Left lung (tissue), 10 donors: ENCODE measurements around the gene PTBP3. TPM values are rescaled to one million over a fixed set of nuclear protein-coding genes. Genes with fewer than 3 reads are reported as not detected.

Experiments
- ATAC-seq: fragments of 200-7000 bp; cut with Tn5 transposase; one replicate; pipeline ENCODE4 v1.9.1; 2020; ENCODE audit warnings: moderate library complexity
- DNase-seq, 4 donors: peaks; one replicate each; pipeline ENCODE4 v3.0.0-alpha.2; 2013 to 2020
- H3K27ac ChIP-seq, 2 donors: fragments of 200-600 bp; sonication (generic) in 1 of 2; one replicate each; pipeline versions ENCODE4 v1.5.0 to v1.8.0; 2020 to 2021
- H3K27me3 ChIP-seq, 2 donors: fragments of 200-600 bp; sonication (generic) in 1 of 2; one replicate each; pipeline versions ENCODE4 v1.5.0 to v1.8.0; 2020 to 2021
- H3K36me3 ChIP-seq, 2 donors: fragments of 200-600 bp; sonication (generic) in 1 of 2; one replicate each; pipeline versions ENCODE4 v1.5.0 to v1.8.0; 2020 to 2021
- H3K4me1 ChIP-seq, 2 donors: fragments of 200-600 bp; one replicate each; pipeline ENCODE4 v1.8.0; 2021
- H3K4me3 ChIP-seq, 2 donors: fragments of 200-600 bp; sonication (generic) in 1 of 2; one replicate each; pipeline versions ENCODE4 v1.5.0 to v1.8.0; 2020 to 2021; ENCODE audit warnings: mild to moderate bottlenecking in 1 of 2
- H3K9me3 ChIP-seq, 2 donors: fragments of 200-600 bp; sonication (generic) in 1 of 2; one replicate each; pipeline versions ENCODE4 v1.5.0 to v1.8.0; 2020 to 2021
- intact Hi-C, 2 donors: fragments of 100-400 bp; cut with DNase I; formaldehyde crosslinking; loops; one replicate each; pipeline versions ENCODE4 v1.11.2 to v1.14.2; 2022
- polyA plus RNA-seq, 6 donors: library from polyadenylated mRNA; unstranded; fragments of 120-200 nt; gene quantifications; one replicate each; pipeline ENCODE4 v1.2.1, GENCODE V29; 2013; ENCODE audit not compliant: insufficient read length in 6 of 6
- total RNA-seq, 2 donors: library from RNA; stranded (reverse); fragmentation: NEBNext Ultra II Directional; extraction: Animal tissue kit (Norgen Biotek cat#: 25700); gene quantifications; one replicate each; pipeline ENCODE4 v1.2.1, GENCODE V29; 2021
- TF ChIP-seq, protein P1 (sequence below), 2 donors: fragments of 200-600 bp; sonication (generic) in 1 of 2; IDR thresholded peaks; one replicate each; pipeline versions ENCODE4 v1.5.0 to v1.8.0; 2021; ENCODE audit warnings: antibody characterized with exemption in 2 of 2
- donor health status: DM: no; HTN: yes; CAD: no.
- donor health status: DM: no; HTN: no; CAD: no.

The PTBP3 gene
- total and polyA plus RNA-seq, 8 donors: 38.9 to 97.0 (median 45.1) TPM

DNA sequence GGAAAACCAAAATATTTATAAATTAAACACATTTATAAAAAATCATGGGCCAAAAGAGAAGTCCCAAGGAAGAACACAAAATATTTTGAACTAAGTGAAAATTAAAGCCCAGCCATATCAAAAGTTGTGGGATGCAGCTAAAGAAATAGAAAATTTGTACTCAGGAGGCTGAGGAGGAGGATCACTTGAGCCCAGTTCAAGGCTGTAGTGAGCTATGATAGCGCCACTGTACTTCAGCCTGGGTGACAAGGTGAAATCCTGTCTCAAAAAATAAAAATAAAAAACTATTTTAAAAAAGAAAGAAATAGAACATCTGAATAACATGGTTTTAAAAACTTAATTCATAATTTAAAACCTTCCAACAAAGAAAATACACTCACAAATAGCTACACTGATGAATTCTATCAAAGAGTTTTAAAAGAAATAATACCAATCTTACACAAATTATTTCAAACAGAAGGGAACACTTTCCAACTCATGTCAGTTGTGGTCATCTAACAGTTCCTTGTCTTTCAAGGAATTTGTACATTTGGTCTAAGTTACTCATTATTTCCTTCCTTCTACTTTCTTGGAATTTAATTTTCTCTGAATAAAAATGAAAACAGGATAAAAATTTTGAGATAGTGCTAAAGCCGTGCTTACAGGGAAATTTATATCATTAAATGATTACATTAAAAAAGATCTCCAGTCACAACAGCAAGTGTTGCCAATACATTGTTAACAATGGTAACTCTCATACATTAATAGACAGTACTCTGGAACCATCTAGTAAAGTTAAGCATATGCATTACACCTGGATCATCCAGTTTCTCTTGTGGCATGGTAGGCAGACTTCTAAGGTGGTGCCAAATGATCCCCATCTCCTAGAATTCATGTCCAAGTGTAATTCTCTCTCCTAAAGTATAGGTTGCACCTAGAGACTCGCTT, 17.8 kb downstream of the PTBP3 start:
- TF ChIP-seq, protein P1, sequence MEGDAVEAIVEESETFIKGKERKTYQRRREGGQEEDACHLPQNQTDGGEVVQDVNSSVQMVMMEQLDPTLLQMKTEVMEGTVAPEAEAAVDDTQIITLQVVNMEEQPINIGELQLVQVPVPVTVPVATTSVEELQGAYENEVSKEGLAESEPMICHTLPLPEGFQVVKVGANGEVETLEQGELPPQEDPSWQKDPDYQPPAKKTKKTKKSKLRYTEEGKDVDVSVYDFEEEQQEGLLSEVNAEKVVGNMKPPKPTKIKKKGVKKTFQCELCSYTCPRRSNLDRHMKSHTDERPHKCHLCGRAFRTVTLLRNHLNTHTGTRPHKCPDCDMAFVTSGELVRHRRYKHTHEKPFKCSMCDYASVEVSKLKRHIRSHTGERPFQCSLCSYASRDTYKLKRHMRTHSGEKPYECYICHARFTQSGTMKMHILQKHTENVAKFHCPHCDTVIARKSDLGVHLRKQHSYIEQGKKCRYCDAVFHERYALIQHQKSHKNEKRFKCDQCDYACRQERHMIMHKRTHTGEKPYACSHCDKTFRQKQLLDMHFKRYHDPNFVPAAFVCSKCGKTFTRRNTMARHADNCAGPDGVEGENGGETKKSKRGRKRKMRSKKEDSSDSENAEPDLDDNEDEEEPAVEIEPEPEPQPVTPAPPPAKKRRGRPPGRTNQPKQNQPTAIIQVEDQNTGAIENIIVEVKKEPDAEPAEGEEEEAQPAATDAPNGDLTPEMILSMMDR (IDR thresholded peaks at IDR 0.05): no peak
- Histone ChIP-seq H3K27me3 (no peaks in the 10 kb centered on the region), H3K4me3 (no peak overlapping the region), H3K36me3 (no peaks in the 10 kb centered on the region), H3K27ac (peak overlapping the region in 1 of 2 donors; percentile 7), H3K4me1 (peaks cover 0 to 55% of the 10 kb centered on the region in 2 donors), H3K9me3 (no peaks in the 10 kb centered on the region)
- DNase-seq (no peak), ATAC-seq (no peak)
- intact Hi-C loops: no loop called here

DNA sequence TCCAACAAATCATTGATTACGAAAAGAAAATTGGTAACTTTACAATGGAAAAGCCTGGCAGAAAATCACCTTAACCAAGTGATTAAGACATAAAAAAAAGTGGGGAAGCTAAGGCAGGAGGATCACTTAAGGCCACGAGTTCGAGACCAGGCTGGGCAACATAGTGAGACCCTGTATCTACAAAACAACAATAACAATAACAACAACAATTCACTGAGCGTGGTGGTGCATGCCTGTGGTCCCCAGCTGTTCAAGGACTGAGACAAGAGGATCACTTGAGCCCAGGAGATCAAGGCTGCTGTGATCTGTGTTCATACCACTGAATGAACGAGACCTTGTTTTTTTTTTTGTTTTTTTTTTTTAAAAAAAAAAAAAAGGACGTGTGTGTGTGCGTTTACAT, 21.3 kb downstream of the PTBP3 start:
- intact Hi-C loops: no loop called here
- DNase-seq (no peak), ATAC-seq (no peak)
- Histone ChIP-seq H3K27ac (no peak overlapping the region), H3K27me3 (no peaks in the 10 kb centered on the region), H3K9me3 (no peaks in the 10 kb centered on the region), H3K4me1 (peaks cover 7 to 57% of the 10 kb centered on the region in 2 donors), H3K36me3 (no peaks in the 10 kb centered on the region), H3K4me3 (no peak overlapping the region)
- TF ChIP-seq, protein P1 (IDR thresholded peaks at IDR 0.05): no peak

DNA sequence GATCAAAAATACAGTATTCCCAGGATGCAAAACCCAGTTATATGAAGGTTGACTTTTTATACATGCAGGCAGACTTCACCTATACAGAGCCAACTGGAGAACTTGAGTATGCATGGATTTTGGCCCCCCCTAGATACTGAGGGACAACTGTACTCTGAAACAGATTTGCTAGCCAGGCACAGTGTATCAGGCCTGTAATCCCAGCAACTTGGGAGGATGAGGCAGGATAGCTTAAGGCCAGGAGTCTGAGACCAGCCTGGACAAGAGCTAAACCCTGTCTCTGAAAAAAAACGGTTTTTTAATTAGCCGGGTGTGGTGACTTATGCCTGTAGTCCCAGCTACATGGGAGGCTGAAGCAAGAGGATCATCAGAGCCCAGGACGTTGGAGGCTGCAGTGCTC, 21.9 kb downstream of the PTBP3 start:
- Histone ChIP-seq H3K4me3 (no peak overlapping the region), H3K27ac (no peak overlapping the region), H3K4me1 (peaks cover 7 to 51% of the 10 kb centered on the region in 2 donors), H3K9me3 (no peaks in the 10 kb centered on the region), H3K27me3 (no peaks in the 10 kb centered on the region), H3K36me3 (no peaks in the 10 kb centered on the region)
- intact Hi-C loops: no loop called here
- ATAC-seq: no peak
- TF ChIP-seq, protein P1 (IDR thresholded peaks at IDR 0.05): no peak
- no peak for DNase-seq

DNA sequence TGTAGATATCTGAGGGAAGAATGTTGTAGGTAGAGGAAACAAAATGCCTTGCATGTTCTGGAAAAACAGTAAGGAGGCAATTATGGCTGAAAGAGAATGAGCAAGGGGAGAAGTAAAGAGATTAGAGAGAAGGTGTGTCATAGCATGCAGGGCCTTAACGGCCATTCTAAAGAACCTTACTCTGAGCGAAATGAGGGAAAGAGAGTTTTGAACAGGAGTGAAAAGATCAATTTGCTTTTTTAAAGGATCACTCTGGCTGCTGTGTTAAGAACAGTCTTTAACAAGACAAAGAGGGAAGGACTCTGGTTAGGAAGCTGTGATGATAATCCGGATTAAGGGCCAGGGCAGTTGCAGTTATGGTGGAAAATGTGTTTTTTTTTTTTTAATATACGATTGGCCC, 22.6 kb downstream of the PTBP3 start:
- DNase-seq: no peak

DNA sequence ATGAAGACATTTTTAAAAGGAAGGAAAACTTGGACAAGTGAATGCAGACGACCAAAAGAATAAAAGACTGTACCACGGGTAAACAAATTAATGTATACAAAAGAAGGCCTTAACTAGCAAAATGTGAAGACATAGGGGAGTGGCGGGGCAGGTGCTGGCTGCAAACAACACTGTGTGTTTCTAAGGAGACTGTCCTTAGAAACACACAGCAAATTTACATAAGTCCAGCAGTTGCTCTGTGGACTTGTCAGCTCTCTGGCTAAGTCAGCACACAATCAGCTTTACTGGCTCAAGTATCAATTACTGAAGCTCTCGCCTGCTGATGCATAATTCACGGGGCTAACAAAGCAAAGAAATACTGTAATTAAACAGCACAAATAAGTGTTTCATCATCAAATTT, 24.8 kb downstream of the PTBP3 start:
- no peaks in the 10 kb centered on the region for H3K9me3 ChIP-seq
- H3K4me1 ChIP-seq: peaks cover 11 to 21% of the 10 kb centered on the region in 2 donors
- no peak overlapping the region for H3K4me3 ChIP-seq
- TF ChIP-seq, protein P1 (IDR thresholded peaks at IDR 0.05): no peak
- no peak overlapping the region for H3K27ac ChIP-seq
- no peak for DNase-seq
- peak; percentile 69 for ATAC-seq
- no peaks in the 10 kb centered on the region for H3K36me3 ChIP-seq
- intact Hi-C loops: no loop called here
- no peaks in the 10 kb centered on the region for H3K27me3 ChIP-seq

More for the DNA sequence above, 22.6 kb downstream of the PTBP3 start:
- intact Hi-C loops: no loop called here
- Histone ChIP-seq H3K27ac (no peak overlapping the region), H3K36me3 (no peaks in the 10 kb centered on the region), H3K9me3 (no peaks in the 10 kb centered on the region), H3K4me3 (no peak overlapping the region), H3K4me1 (peaks cover 7 to 44% of the 10 kb centered on the region in 2 donors), H3K27me3 (no peaks in the 10 kb centered on the region)
- TF ChIP-seq, protein P1 (IDR thresholded peaks at IDR 0.05): no peak
- no peak for ATAC-seq
